ENCODE measurements around the gene TMEM178A. TPM values are rescaled to one million over a fixed set of nuclear protein-coding genes. Genes with fewer than 3 reads are reported as not detected.

The TMEM178A gene
- total RNA-seq, 1 experiment from 2014 or later: 7.5 TPM

- Histone ChIP-seq H3K79me1 (ENCODE audit: insufficient read depth, low read depth, low read length, poor library complexity, severe bottlenecking) (no peaks in the 10 kb centered on the region), H4K5ac (ENCODE audit: insufficient read length, low read depth, low read length) (no peak overlapping the region), H2AK5ac (ENCODE audit: insufficient read length, low read length) (no peak overlapping the region), H2AFZ (ENCODE audit: low read length) (no peak overlapping the region), H3K14ac (ENCODE audit: insufficient read depth, low read length) (no peak overlapping the region), H3T11ph (ENCODE audit: low read length) (no peak overlapping the region), H3K4me1 (ENCODE audit: insufficient read depth, low read length) (no peaks in the 10 kb centered on the region; the same call in 1 of the 2 replicates), H2BK12ac (ENCODE audit: insufficient read length, low read depth, low read length) (no peak overlapping the region), H2BK5ac (ENCODE audit: insufficient read length, low read length) (no peak overlapping the region), H3K4me2 (ENCODE audit: insufficient read depth, insufficient read length, low read length) (no peak overlapping the region), H3K56ac (ENCODE audit: insufficient read length, low read depth, low read length) (no peak overlapping the region), H3K79me2 (ENCODE audit: insufficient read depth, low read length) (no peaks in the 10 kb centered on the region), H2BK120ac (ENCODE audit: low read depth, low read length, poor library complexity, severe bottlenecking) (no peak overlapping the region), H3K18ac (ENCODE audit: insufficient read length, low read depth, low read length) (no peak overlapping the region), H4K20me1 (ENCODE audit: control insufficient read depth, insufficient read depth, insufficient read length) (no peaks in the 10 kb centered on the region), H2BK20ac (ENCODE audit: low read depth, low read length, poor library complexity, severe bottlenecking) (no peak overlapping the region), H4K8ac (replicated peaks; ENCODE audit: insufficient read length, low read depth, low read length) (no peak overlapping the region), H3K4ac (ENCODE audit: low read depth, low read length) (no peak overlapping the region), H3K9me3 (ENCODE audit: control insufficient read depth, low read depth, low read length) (no peaks in the 10 kb centered on the region), H3K27me3 (ENCODE audit: insufficient read depth, low read length) (no peaks in the 10 kb centered on the region), H4K91ac (ENCODE audit: insufficient read length, low read depth, low read length) (no peak overlapping the region), H3K23ac (ENCODE audit: insufficient read length, low read depth, low read length) (no peak overlapping the region), H3K9ac (ENCODE audit: extremely low read depth, insufficient read length, low read length) (no peak overlapping the region), H3K23me2 (ENCODE audit: insufficient read length, low read depth, low read length, poor library complexity, severe bottlenecking) (no peaks in the 10 kb centered on the region), H3K27ac (ENCODE audit: insufficient read length, low read depth, low read length) (no peak overlapping the region), H2BK15ac (ENCODE audit: low read depth, low read length) (no peak overlapping the region)
- Mint-ChIP-seq H3K36me3 (ENCODE audit: insufficient read depth in 1 of 3, low read depth in 3 of 3) (peaks cover 0 to 12% (median 9%) of the 10 kb centered on the region in 3 experiments; a peak in 4 of 7 replicates), H3K9me3 (peaks cover 0 to 5% of the 10 kb centered on the region in 2 experiments; a peak in 3 of 5 replicates), H3K4me1 (peaks cover 6 to 7% of the 10 kb centered on the region in 2 experiments), H3K4me3 (no peak overlapping the region), H3K27me3 (ENCODE audit: low read depth) (no peaks in the 10 kb centered on the region), H3K27ac (peak overlapping the region in 1 of 3 experiments; percentile 35; a peak in 1 of 7 replicates)
- DNase-seq: peak; percentile 52
- WGBS (ENCODE audit: extremely low coverage, insufficient read length, low lambda C conversion rate): no CpG with 5 or more reads among the region's 5 CpGs
- TF ChIP-seq CTCF (conservative IDR thresholded peaks at IDR 0.05): peak; percentile 92
These were observed 63.2 kb downstream of the TMEM178A start for GRCh38 chr2:39728941-39729351.

Measured in H9 (cell line).